ENCODE measurements around the gene KDM3B.
"Not testable (repeated sequence)": the region's sequence is repeated elsewhere in the genome, so short reads cannot be mapped to it uniquely, and the experiment has no call there.

KDM3B gene

DNA sequence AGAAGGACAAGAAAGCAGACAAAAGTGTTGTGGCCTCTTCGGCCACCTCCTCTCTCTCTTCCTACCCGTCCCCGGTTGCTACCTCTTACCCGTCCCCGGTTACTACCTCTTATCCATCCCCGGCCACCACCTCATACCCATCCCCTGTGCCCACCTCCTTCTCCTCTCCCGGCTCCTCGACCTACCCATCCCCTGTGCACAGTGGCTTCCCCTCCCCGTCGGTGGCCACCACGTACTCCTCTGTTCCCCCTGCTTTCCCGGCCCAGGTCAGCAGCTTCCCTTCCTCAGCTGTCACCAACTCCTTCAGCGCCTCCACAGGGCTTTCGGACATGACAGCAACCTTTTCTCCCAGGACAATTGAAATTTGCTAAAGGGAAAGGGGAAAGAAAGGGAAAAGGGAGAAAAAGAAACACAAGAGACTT is 115.2 kb downstream of the KDM3B start:
- DNase-seq (no peak), ATAC-seq (replicated peaks) (no peak)
- Mint-ChIP-seq H3K4me1 (peaks cover 29 to 41% of the 10 kb centered on the region in 2 donors), H3K36me3 (peaks cover 19 to 25% of the 10 kb centered on the region in 2 donors), H3K9me3 (no peaks in the 10 kb centered on the region), H3K27ac (no peak overlapping the region), H3K27me3 (no peaks in the 10 kb centered on the region), H3K4me3 (peak overlapping the region; percentile 87 to 89)

DNA sequence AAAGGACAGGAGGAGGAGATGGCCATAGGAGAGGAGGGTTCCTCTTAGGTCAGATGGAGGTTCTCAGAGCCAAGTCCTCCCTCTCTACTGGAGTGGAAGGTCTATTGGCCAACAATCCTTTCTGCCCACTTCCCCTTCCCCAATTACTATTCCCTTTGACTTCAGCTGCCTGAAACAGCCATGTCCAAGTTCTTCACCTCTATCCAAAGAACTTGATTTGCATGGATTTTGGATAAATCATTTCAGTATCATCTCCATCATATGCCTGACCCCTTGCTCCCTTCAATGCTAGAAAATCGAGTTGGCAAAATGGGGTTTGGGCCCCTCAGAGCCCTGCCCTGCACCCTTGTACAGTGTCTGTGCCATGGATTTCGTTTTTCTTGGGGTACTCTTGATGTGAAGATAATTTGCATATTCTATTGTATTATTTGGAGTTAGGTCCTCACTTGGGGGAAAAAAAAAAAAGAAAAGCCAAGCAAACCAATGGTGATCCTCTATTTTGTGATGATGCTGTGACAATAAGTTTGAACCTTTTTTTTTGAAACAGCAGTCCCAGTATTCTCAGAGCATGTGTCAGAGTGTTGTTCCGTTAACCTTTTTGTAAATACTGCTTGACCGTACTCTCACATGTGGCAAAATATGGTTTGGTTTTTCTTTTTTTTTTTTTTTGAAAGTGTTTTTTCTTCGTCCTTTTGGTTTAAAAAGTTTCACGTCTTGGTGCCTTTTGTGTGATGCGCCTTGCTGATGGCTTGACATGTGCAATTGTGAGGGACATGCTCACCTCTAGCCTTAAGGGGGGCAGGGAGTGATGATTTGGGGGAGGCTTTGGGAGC is 115.9 kb downstream of the KDM3B start:
- Mint-ChIP-seq H3K27ac (no peak overlapping the region), H3K4me3 (peak overlapping the region; percentile 35 to 87), H3K9me3 (no peaks in the 10 kb centered on the region), H3K27me3 (no peaks in the 10 kb centered on the region), H3K4me1 (peaks cover 29 to 38% of the 10 kb centered on the region in 2 donors), H3K36me3 (peaks cover 19 to 25% of the 10 kb centered on the region in 2 donors)
- no peak for DNase-seq
- no peak for ATAC-seq (replicated peaks)

DNA sequence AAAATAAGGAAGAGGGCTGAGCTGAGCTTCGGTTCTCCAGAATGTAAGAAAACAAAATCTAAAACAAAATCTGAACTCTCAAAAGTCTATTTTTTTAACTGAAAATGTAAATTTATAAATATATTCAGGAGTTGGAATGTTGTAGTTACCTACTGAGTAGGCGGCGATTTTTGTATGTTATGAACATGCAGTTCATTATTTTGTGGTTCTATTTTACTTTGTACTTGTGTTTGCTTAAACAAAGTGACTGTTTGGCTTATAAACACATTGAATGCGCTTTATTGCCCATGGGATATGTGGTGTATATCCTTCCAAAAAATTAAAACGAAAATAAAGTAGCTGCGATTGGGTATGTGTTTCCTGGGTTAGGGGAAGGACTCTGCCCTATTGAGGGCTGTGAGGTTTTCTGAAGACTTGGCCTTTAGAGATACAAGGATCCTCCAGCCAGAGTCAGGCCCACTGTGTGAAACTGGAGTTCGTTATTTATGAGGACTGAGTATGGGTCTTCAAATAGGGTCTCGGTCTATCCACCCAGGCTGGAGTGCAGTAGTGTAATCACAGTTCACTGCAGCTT is 116.6 kb downstream of the KDM3B start:
- Mint-ChIP-seq H3K27ac (no peak overlapping the region), H3K27me3 (no peaks in the 10 kb centered on the region), H3K4me1 (peaks cover 25 to 31% of the 10 kb centered on the region in 2 donors), H3K9me3 (no peaks in the 10 kb centered on the region), H3K36me3 (peaks cover 19 to 25% of the 10 kb centered on the region in 2 donors), H3K4me3 (no peak overlapping the region)
- DNase-seq (no peak), ATAC-seq (replicated peaks) (no peak)

DNA sequence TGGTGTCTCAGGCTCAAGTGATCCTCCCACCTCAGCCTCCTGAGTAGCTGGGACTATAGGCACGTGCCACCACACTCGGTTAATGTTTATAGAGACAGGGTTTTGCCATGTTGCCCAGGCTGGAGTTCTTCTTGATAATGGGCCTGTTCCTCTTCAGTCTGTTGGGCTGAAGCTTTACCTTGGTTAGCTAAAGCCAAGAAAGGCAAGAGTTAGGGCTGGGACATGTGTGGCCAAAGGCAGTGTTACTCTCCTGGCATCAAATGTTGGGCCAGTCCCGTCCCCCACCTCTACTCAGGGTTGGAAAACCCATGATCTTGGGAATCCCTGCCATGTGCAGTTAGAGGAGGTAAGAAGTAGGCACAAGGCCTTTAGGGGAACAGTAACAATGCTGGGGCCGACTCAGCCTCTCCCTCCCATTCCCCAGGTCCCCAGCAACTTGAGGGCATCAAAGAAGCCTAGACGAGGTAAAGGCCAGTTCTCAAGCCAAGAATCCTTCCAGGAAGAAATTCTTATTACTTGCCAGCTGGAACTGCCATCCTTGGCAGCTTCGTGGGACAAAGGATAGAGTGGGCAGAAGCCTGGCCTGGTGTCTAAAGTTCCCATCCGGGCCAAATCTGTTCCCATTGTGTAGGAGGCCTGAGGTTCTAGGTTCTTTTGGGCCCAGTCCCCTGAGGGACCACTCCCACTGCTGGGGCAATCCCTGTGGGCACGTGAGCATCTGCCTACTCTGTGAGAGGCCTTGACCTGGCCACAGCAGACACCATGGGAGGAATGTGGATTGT is 117.2 kb downstream of the KDM3B start:
- peaks cover 19 to 25% of the 10 kb centered on the region in 2 donors for H3K36me3 Mint-ChIP-seq

DNA sequence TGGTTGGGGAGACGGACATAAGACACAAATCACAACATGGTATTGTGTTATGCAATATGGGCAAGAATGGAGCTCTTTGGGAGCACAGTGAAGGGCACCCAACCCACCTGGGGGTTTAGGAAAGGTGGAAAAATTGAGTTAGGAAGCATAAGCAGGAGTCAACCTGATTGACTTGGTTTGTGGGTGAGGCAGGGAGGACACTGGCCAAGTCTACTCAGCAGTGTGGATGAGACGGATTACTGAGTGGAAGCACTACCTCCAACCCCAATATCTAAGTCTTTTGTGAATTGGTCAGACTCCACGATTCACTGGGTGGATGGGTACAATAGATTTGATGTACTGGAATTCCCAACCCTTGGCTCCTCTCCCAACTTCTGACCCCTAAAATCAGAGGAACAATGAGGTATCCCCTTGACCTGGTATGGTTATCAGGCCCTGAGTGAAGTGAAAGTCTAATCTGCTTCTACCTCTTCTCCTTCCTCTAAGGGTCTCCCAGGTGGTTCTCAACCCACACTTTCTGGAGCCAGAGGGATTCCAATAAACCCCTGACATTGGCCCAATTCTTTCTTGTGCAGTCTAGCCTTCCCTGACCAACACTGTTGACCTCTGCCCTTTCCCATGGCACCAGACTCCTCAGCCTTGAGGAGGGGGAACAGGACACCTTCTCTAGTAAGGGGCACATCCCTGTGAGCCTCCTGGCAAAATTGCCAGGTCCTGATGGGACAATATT is 118.0 kb downstream of the KDM3B start:
- ATAC-seq (replicated peaks), result no peak

More for the DNA sequence above, 117.2 kb downstream of the KDM3B start:
- ATAC-seq (replicated peaks) (no peak), DNase-seq (no peak)
- H3K27ac Mint-ChIP-seq, result peak overlapping the region; percentile 1
- H3K9me3 Mint-ChIP-seq, result no peaks in the 10 kb centered on the region
- no peaks in the 10 kb centered on the region for H3K27me3 Mint-ChIP-seq
- peaks cover 25 to 31% of the 10 kb centered on the region in 2 donors for H3K4me1 Mint-ChIP-seq
- no peak overlapping the region for H3K4me3 Mint-ChIP-seq

DNA sequence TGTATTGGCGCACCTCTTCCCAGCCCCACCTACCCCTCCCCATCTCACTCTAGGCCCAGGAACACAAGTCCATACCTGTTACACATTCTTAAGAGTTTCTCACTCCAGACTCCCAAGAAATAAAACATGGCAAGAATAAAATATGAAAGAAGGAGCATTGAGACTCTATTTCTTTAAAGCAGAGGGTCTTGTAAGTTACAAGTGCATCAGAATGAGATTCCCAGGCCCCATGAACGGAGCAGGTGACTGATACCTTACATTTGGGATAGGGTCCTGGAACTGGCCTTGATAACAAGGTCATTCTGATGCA is 118.5 kb downstream of the KDM3B start:
- H3K9me3 Mint-ChIP-seq, result no peaks in the 10 kb centered on the region
- peaks cover 7% of the 10 kb centered on the region in 2 donors for H3K27me3 Mint-ChIP-seq
- H3K4me1 Mint-ChIP-seq, result peaks cover 25 to 27% of the 10 kb centered on the region in 2 donors
- peaks cover 19 to 25% of the 10 kb centered on the region in 2 donors for H3K36me3 Mint-ChIP-seq
- DNase-seq, result no peak
- no peak overlapping the region for H3K27ac Mint-ChIP-seq
- ATAC-seq (replicated peaks), result no peak
- H3K4me3 Mint-ChIP-seq, result no peak overlapping the region

More for the DNA sequence above, 118.0 kb downstream of the KDM3B start:
- no peaks in the 10 kb centered on the region for H3K9me3 Mint-ChIP-seq
- DNase-seq, result no peak
- peaks cover 19 to 25% of the 10 kb centered on the region in 2 donors for H3K36me3 Mint-ChIP-seq
- H3K4me3 Mint-ChIP-seq, result no peak overlapping the region
- H3K27me3 Mint-ChIP-seq, result peaks cover 5 to 7% of the 10 kb centered on the region in 2 donors
- peak overlapping the region; percentile 1 for H3K27ac Mint-ChIP-seq
- H3K4me1 Mint-ChIP-seq, result peaks cover 25 to 31% of the 10 kb centered on the region in 2 donors

DNA sequence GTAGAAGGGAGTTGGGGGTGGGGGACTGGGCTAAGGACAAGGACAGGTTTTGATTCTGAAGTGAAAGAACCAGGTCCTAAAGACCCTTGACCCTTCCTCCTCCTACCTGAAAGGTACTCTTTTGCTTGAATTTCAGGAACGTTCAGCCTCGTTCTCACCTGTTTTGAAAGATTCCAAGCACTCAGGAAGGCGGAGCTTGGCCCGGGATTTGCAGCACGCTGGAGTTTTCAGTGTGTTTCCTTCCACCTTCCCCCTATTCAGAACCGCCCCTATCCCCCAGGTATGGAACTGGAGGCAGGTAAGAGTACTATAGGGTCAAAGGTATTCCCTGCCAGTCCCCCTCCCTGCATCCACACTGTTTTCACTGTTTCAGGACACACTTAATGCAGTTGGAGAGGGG is 119.9 kb downstream of the KDM3B start:
- ATAC-seq (replicated peaks), result no peak
- Mint-ChIP-seq H3K4me3 (no peak overlapping the region), H3K27me3 (peaks cover 7 to 11% of the 10 kb centered on the region in 2 donors), H3K9me3 (no peaks in the 10 kb centered on the region), H3K4me1 (peaks cover 15% of the 10 kb centered on the region in 2 donors), H3K27ac (no peak overlapping the region), H3K36me3 (peaks cover 12 to 15% of the 10 kb centered on the region in 2 donors)
- DNase-seq, result no peak

DNA sequence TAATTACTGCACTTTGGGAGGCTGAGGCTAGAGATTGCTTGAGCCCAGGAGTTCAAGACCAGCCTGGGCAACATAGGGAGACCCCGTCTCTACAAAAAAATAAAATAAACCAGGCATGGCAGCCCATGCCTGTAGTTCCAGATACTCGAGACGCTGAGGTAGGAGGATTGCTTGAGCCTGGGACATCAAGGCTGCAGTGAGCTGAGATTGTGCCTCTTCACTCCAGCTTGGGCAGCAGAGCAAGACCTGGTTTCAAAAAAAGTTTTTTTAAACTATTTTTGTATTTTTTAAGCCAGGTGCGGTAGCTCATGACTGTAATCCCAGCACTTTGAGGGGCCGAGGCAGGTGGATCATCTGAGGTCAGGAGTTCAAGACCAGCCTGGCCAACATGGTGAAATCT is 120.7 kb downstream of the KDM3B start:
- not testable (repeated sequence) for H3K36me3 Mint-ChIP-seq; H3K9me3 Mint-ChIP-seq; ATAC-seq (replicated peaks); H3K4me3 Mint-ChIP-seq; H3K27ac Mint-ChIP-seq; H3K4me1 Mint-ChIP-seq; DNase-seq
- H3K27me3 Mint-ChIP-seq, result peaks cover 10 to 13% of the 10 kb centered on the region in 2 donors

DNA sequence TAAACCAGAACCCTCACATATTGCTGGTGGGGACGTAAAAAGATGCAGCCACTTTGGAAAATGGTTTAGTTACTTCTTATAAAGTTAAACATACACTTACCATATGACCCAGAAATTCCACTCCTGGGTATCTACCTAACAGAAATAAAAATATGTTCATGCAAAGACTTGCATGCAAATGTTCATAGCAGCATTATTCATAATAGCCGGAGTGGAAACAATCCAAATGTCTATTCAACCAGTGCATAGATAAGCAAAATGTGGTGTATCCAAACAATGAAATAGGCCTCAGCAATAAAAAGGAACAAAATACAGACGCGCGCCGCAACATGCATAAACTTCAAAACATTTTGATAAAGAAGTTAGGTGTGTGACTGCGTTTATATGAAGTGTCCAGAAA is 124.4 kb downstream of the KDM3B start:
- H3K36me3 Mint-ChIP-seq, result no peaks in the 10 kb centered on the region
- no peak overlapping the region for H3K27ac Mint-ChIP-seq
- no peak overlapping the region for H3K4me3 Mint-ChIP-seq

DNA sequence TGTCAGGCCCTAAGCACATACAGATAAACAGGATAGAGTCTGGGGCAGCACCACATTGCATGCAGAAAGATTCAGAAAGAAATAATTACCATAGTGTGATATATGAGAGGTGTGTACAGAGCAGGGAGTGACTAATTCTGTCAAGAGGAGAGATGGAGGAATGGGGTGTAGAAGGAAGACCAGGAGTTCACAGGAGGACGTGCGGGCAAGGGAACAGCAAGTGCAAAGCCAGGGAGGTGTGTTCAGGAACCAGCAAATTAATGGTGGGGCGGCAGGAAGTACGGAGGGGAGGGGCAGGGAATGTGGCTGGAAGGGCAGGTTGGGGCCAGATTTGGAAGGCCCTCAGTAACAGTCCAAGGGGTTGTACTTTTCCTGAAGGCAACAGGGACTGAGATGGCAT is 130.2 kb downstream of the KDM3B start:
- H3K4me1 Mint-ChIP-seq, result no peaks in the 10 kb centered on the region
- H3K9me3 Mint-ChIP-seq, result no peaks in the 10 kb centered on the region
- H3K4me3 Mint-ChIP-seq, result no peak overlapping the region
- ATAC-seq (replicated peaks) (no peak), DNase-seq (no peak)
- no peaks in the 10 kb centered on the region for H3K36me3 Mint-ChIP-seq
- peaks cover 16 to 18% of the 10 kb centered on the region in 2 donors for H3K27me3 Mint-ChIP-seq
- no peak overlapping the region for H3K27ac Mint-ChIP-seq

More for the DNA sequence above, 124.4 kb downstream of the KDM3B start:
- no peak for DNase-seq
- Mint-ChIP-seq H3K27me3 (peaks cover 15 to 17% of the 10 kb centered on the region in 2 donors), H3K4me1 (no peaks in the 10 kb centered on the region), H3K9me3 (no peaks in the 10 kb centered on the region)
- no peak for ATAC-seq (replicated peaks)
